Mammary epithelial cell (primary cell): ENCODE results near the gene UBE2J1.

Experiments used
- CTCF ChIP-seq, 2 donors: IDR thresholded peaks in 1 of 2; conservative IDR thresholded peaks in 1 of 2; 2 replicates each; pipeline ENCODE4 v1.5.1; 2011 to 2012; ENCODE audit warnings: inconsistent platforms in 2 of 2, low read length in 2 of 2, mild to moderate bottlenecking in 2 of 2, control low read depth in 1 of 2, low read depth in 1 of 2; ENCODE audit not compliant: insufficient read depth in 1 of 2; ENCODE audit errors: extremely low read depth in 1 of 2
- EZH2 ChIP-seq: IDR thresholded peaks from 2 replicates; pipeline ENCODE4 v1.6.1; 2012; ENCODE audit warnings: low read length, inconsistent platforms, borderline replicate concordance

GRCh38 chr6:89284081-89284480, 68.4 kb downstream of the UBE2J1 start:
- TF ChIP-seq CTCF (conservative IDR thresholded peaks at IDR 0.05 in 1 of 2, IDR thresholded peaks at IDR 0.05 in 1 of 2; ENCODE audit: extremely low read depth in 1 of 2, insufficient read depth in 1 of 2, low read depth in 1 of 2, low read length in 2 of 2) = no peak
- no peak for TF ChIP-seq EZH2
